PC-3 (cell line): Measurements from ENCODE around the gene ASB10.

ENCODE experiments used
- CTCF ChIP-seq: fragments of 300-600 bp; sonication (generic); conservative IDR thresholded peaks from 2 replicates; pipeline ENCODE4 v1.5.1; 2017; ENCODE audit warnings: antibody characterized with exemption, low read depth, mild to moderate bottlenecking, low read length
- EZH2 ChIP-seq: fragments of 300-600 bp; sonication (generic); IDR thresholded peaks from one replicate; pipeline ENCODE4 v1.6.1; 2017; ENCODE audit warnings: antibody characterized with exemption, mild to moderate bottlenecking, low read length; ENCODE audit not compliant: unreplicated experiment
- EZH2phosphoT487 ChIP-seq: fragments of 300-600 bp; sonication (generic); IDR thresholded peaks from 2 replicates; pipeline ENCODE4 v1.6.1; 2018; ENCODE audit warnings: mild to moderate bottlenecking, antibody characterized with exemption, low read length, borderline replicate concordance

GRCh38 chr7:151150388-151150787, 36.7 kb downstream of the ASB10 start:
- no peak for TF ChIP-seq CTCF
- TF ChIP-seq EZH2, result no peak
- no peak for TF ChIP-seq EZH2phosphoT487
